Measurements from ENCODE around the gene DUS1L. TPM values are rescaled to one million over a fixed set of nuclear protein-coding genes. Genes with fewer than 3 reads are reported as not detected.

The DUS1L gene
- polyA plus RNA-seq, 1 donor (not counting 4 experiments of a cell fraction or from before 2014, with no cell fraction given) = 49.1 TPM

DNA sequence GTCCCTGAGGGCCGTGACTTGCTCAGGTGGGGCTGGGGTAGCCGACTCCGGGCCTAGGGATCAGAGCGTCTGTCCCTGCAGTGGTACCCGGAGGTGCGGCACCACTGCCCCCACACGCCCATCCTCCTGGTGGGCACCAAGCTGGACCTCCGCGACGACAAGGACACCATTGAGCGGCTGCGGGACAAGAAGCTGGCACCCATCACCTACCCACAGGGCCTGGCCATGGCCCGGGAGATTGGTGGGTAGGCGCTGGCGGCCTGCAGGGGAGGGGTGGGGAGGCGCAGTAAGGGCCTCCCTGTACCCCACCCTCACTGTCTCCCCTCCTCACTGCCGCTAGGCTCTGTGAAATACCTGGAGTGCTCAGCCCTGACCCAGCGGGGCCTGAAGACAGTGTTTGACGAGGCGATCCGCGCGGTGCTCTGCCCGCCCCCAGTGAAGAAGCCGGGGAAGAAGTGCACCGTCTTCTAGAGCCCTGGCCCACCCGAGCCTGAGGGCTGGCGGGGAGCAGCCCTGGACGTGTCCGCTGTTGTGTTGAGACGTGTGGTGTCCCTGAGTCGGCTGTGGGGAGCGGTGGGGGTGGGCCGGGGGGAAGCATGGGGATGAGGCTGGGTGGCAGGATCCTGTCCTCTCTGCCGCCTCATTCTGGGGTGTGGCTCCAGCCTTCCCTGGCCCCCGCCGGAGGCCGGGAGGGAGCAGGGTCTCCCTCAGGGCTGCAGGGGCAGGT is 32.1 kb downstream of the DUS1L start:
- H3K4me3 ChIP-seq (ENCODE audit: control insufficient read depth in 2 of 3, extremely low read depth in 1 of 3, insufficient read depth in 2 of 3, low read depth in 1 of 3, low read length in 3 of 3) = no peak overlapping the region
- no peak overlapping the region for H3K9ac ChIP-seq (ENCODE audit: control insufficient read depth, extremely low read depth, insufficient read depth, low read length)
- no peak overlapping the region for H3K4me2 ChIP-seq (ENCODE audit: control insufficient read depth, extremely low read depth, insufficient read depth, low read depth, low read length)
- no peak overlapping the region for H3K27ac ChIP-seq (ENCODE audit: control insufficient read depth, insufficient read depth, low read length)
- FAIRE-seq (no peak), DNase-seq (ENCODE audit: low read depth, low spot score) (no peak)
- no peaks in the 10 kb centered on the region for H3K9me3 ChIP-seq (ENCODE audit: control insufficient read depth, low read depth, low read length)
- H2AFZ ChIP-seq (ENCODE audit: control insufficient read depth, low read length) = no peak overlapping the region
- TF ChIP-seq, protein P1, sequence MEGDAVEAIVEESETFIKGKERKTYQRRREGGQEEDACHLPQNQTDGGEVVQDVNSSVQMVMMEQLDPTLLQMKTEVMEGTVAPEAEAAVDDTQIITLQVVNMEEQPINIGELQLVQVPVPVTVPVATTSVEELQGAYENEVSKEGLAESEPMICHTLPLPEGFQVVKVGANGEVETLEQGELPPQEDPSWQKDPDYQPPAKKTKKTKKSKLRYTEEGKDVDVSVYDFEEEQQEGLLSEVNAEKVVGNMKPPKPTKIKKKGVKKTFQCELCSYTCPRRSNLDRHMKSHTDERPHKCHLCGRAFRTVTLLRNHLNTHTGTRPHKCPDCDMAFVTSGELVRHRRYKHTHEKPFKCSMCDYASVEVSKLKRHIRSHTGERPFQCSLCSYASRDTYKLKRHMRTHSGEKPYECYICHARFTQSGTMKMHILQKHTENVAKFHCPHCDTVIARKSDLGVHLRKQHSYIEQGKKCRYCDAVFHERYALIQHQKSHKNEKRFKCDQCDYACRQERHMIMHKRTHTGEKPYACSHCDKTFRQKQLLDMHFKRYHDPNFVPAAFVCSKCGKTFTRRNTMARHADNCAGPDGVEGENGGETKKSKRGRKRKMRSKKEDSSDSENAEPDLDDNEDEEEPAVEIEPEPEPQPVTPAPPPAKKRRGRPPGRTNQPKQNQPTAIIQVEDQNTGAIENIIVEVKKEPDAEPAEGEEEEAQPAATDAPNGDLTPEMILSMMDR (optimal IDR thresholded peaks at IDR 0.05 in 1 of 3, IDR thresholded peaks at IDR 0.05 in 1 of 3, conservative IDR thresholded peaks at IDR 0.05 in 1 of 3; ENCODE audit: extremely low read depth in 1 of 3, insufficient read depth in 2 of 3, low read length in 3 of 3) = no peak
- TF ChIP-seq EZH2 (IDR thresholded peaks at IDR 0.05; ENCODE audit: low read length) = no peak
- H3K4me1 ChIP-seq (ENCODE audit: control insufficient read depth, extremely low read depth, insufficient read depth, low read length) = peaks cover 24% of the 10 kb centered on the region
- dilution Hi-C loops (cut with MboI; ENCODE audit: extremely low pct_ligation_motif_present, low sequenced_read_pairs) = no loop called here
- peaks cover 1 to 5% of the 10 kb centered on the region in 2 experiments for H3K36me3 ChIP-seq (ENCODE audit: control insufficient read depth in 2 of 2, extremely low read depth in 1 of 2, insufficient read depth in 2 of 2, low read length in 2 of 2)
- no peaks in the 10 kb centered on the region for H3K9me1 ChIP-seq (ENCODE audit: control insufficient read depth, extremely low read depth, insufficient read depth, low read length)
- peaks cover 3% of the 10 kb centered on the region for H4K20me1 ChIP-seq (ENCODE audit: control insufficient read depth, extremely low read depth, insufficient read depth, low read length)
- no peaks in the 10 kb centered on the region for H3K27me3 ChIP-seq (ENCODE audit: control insufficient read depth, extremely low read depth, insufficient read depth, low read length)
- H3K79me2 ChIP-seq (ENCODE audit: control insufficient read depth, insufficient read depth, low read length) = no peaks in the 10 kb centered on the region

DNA sequence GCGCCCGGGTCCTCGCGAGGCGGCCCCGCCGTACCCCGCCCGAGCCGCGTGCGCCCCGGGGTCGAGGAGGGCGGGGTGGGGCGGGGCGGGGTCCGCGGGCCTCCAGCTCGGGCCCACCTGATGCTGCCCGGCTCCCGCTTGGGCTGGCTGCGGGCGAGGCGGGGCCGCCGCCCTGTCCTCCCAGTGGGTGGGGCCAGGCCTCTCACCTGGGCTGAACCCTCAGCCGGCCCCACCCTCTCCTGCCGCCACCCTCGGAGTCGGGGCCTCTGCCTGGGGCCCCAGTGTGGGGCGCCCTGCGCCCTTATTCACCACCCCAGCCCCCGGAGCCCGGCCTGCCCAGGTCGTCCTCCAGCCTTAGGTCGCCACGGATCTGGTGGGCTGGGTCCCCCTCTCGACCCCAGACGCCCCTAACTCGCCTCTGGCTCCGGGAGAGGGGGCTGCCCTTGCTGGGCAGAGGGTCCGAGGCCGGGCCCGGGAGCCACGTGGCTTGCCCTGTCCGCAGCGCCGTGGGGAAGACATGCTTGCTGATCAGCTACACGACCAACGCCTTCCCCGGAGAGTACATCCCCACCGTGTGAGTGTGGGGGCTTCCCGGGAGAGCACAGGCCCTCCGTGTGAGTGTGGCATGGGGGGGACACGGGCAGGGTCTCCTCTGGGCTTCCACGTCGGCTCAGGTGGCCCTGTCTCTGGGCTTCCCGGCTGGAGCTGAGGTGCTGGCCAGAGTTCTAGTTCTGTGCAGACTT is 33.5 kb downstream of the DUS1L start:
- peak overlapping the region; percentile 62 for H3K4me2 ChIP-seq (ENCODE audit: control insufficient read depth, extremely low read depth, insufficient read depth, low read depth, low read length)
- dilution Hi-C loops (cut with MboI; ENCODE audit: extremely low pct_ligation_motif_present, low sequenced_read_pairs) = no loop called here
- peak overlapping the region; percentile 34 to 46 (median 43) for H3K4me3 ChIP-seq (ENCODE audit: control insufficient read depth in 2 of 3, extremely low read depth in 1 of 3, insufficient read depth in 2 of 3, low read depth in 1 of 3, low read length in 3 of 3)
- peak overlapping the region; percentile 52 for H3K9ac ChIP-seq (ENCODE audit: control insufficient read depth, extremely low read depth, insufficient read depth, low read length)
- peaks cover 1 to 7% of the 10 kb centered on the region in 2 experiments for H3K36me3 ChIP-seq (ENCODE audit: control insufficient read depth in 2 of 2, extremely low read depth in 1 of 2, insufficient read depth in 2 of 2, low read length in 2 of 2)
- H3K27ac ChIP-seq (ENCODE audit: control insufficient read depth, insufficient read depth, low read length) = no peak overlapping the region
- DNase-seq (ENCODE audit: low read depth, low spot score) (no peak), FAIRE-seq (no peak)
- no peaks in the 10 kb centered on the region for H3K27me3 ChIP-seq (ENCODE audit: control insufficient read depth, extremely low read depth, insufficient read depth, low read length)
- no peaks in the 10 kb centered on the region for H3K9me3 ChIP-seq (ENCODE audit: control insufficient read depth, low read depth, low read length)
- H3K79me2 ChIP-seq (ENCODE audit: control insufficient read depth, insufficient read depth, low read length) = no peaks in the 10 kb centered on the region
- H3K9me1 ChIP-seq (ENCODE audit: control insufficient read depth, extremely low read depth, insufficient read depth, low read length) = no peaks in the 10 kb centered on the region
- no peak for TF ChIP-seq EZH2 (IDR thresholded peaks at IDR 0.05; ENCODE audit: low read length)
- TF ChIP-seq, protein P1 (optimal IDR thresholded peaks at IDR 0.05 in 1 of 3, IDR thresholded peaks at IDR 0.05 in 1 of 3, conservative IDR thresholded peaks at IDR 0.05 in 1 of 3; ENCODE audit: extremely low read depth in 1 of 3, insufficient read depth in 2 of 3, low read length in 3 of 3) = no peak
- no peak overlapping the region for H2AFZ ChIP-seq (ENCODE audit: control insufficient read depth, low read length)
- peaks cover 20% of the 10 kb centered on the region for H3K4me1 ChIP-seq (ENCODE audit: control insufficient read depth, extremely low read depth, insufficient read depth, low read length)
- peaks cover 3% of the 10 kb centered on the region for H4K20me1 ChIP-seq (ENCODE audit: control insufficient read depth, extremely low read depth, insufficient read depth, low read length)

All from keratinocyte (primary cell).